KMS-11 (cell line): ENCODE measurements around the gene APBA1.

Experiments used
- H2AFZ ChIP-seq: fragments of 200-600 bp; sonication (generic); 2 replicates; pipeline ENCODE4 v1.6.1; 2016; ENCODE audit warnings: antibody characterized with exemption, mixed run types, low read depth
- H3K27ac ChIP-seq: fragments of 200-600 bp; sonication (generic); 2 replicates; pipeline ENCODE4 v1.6.1; 2016; ENCODE audit warnings: mild to moderate bottlenecking, mixed run types
- H3K27me3 ChIP-seq: fragments of 200-600 bp; sonication (generic); 2 replicates; pipeline ENCODE4 v1.6.1; 2017; ENCODE audit warnings: mild to moderate bottlenecking, low read depth, mixed run types, moderate library complexity; ENCODE audit not compliant: insufficient read depth
- H3K36me3 ChIP-seq: fragments of 200-600 bp; sonication (generic); 2 replicates; pipeline ENCODE4 v1.6.1; 2017; ENCODE audit warnings: mild to moderate bottlenecking, mixed run types; ENCODE audit not compliant: insufficient read depth
- H3K4me1 ChIP-seq: fragments of 200-600 bp; sonication (generic); 2 replicates; pipeline ENCODE4 v1.6.1; 2016; ENCODE audit warnings: mild to moderate bottlenecking, low read depth, mixed run types; ENCODE audit not compliant: poor library complexity, severe bottlenecking
- H3K4me2 ChIP-seq: fragments of 200-600 bp; sonication (generic); 2 replicates; pipeline ENCODE4 v1.7.0; 2016; ENCODE audit warnings: mild to moderate bottlenecking, mixed run types
- H3K4me3 ChIP-seq: fragments of 200-600 bp; sonication (generic); IDR thresholded peaks from 2 replicates; pipeline ENCODE4 v1.6.1; 2017; ENCODE audit warnings: low read depth, low read length, mixed read lengths; ENCODE audit not compliant: insufficient read depth
- H3K79me2 ChIP-seq: fragments of 200-600 bp; sonication (generic); 2 replicates; pipeline ENCODE4 v1.6.1; 2016; ENCODE audit warnings: low read depth, mixed run types; ENCODE audit not compliant: insufficient read depth
- H3K9ac ChIP-seq: fragments of 200-600 bp; sonication (generic); 2 replicates; pipeline ENCODE4 v1.6.1; 2016; ENCODE audit warnings: mild to moderate bottlenecking, mixed run types
- H4K20me1 ChIP-seq: fragments of 200-600 bp; sonication (generic); 2 replicates; pipeline ENCODE4 v1.6.1; 2016; ENCODE audit warnings: mild to moderate bottlenecking, mixed run types; ENCODE audit not compliant: insufficient read depth
- TF ChIP-seq, protein P1 (sequence below): fragments of 200-600 bp; sonication (generic); conservative IDR thresholded peaks from 2 replicates; pipeline ENCODE4 v1.6.1; 2017; ENCODE audit warnings: low read depth, mild to moderate bottlenecking, antibody characterized with exemption, low read length, moderate library complexity, mixed read lengths

The APBA1 gene

DNA sequence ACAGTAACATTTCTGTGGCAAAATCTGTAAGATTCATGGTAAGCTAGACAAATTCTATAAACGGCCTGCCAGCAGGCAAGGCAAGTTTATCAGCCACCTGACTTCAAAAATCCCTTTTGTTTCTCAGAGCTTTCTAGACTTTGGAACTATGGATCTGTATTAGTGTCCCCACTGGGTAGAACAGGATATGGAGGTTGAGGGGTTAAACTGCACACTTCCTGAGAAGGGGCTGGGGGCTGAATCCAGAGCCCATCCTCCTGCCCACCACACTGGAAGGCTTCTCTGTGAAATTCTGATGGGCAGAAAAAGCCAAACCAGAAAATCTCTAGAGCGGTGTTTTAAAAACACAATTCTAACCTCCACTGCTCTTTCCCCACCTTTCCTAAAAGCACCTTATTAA, 218.4 kb downstream of the APBA1 start:
- H3K4me1 ChIP-seq = peaks cover 7% of the 10 kb centered on the region
- no peaks in the 10 kb centered on the region for H3K36me3 ChIP-seq
- no peaks in the 10 kb centered on the region for H3K27me3 ChIP-seq
- no peaks in the 10 kb centered on the region for H4K20me1 ChIP-seq
- H3K4me3 ChIP-seq = no peak overlapping the region
- H3K79me2 ChIP-seq = no peaks in the 10 kb centered on the region
- no peak overlapping the region for H3K4me2 ChIP-seq
- no peak overlapping the region for H3K9ac ChIP-seq
- TF ChIP-seq, protein P1, sequence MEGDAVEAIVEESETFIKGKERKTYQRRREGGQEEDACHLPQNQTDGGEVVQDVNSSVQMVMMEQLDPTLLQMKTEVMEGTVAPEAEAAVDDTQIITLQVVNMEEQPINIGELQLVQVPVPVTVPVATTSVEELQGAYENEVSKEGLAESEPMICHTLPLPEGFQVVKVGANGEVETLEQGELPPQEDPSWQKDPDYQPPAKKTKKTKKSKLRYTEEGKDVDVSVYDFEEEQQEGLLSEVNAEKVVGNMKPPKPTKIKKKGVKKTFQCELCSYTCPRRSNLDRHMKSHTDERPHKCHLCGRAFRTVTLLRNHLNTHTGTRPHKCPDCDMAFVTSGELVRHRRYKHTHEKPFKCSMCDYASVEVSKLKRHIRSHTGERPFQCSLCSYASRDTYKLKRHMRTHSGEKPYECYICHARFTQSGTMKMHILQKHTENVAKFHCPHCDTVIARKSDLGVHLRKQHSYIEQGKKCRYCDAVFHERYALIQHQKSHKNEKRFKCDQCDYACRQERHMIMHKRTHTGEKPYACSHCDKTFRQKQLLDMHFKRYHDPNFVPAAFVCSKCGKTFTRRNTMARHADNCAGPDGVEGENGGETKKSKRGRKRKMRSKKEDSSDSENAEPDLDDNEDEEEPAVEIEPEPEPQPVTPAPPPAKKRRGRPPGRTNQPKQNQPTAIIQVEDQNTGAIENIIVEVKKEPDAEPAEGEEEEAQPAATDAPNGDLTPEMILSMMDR = no peak
- no peak overlapping the region for H3K27ac ChIP-seq
- H2AFZ ChIP-seq = no peak overlapping the region

DNA sequence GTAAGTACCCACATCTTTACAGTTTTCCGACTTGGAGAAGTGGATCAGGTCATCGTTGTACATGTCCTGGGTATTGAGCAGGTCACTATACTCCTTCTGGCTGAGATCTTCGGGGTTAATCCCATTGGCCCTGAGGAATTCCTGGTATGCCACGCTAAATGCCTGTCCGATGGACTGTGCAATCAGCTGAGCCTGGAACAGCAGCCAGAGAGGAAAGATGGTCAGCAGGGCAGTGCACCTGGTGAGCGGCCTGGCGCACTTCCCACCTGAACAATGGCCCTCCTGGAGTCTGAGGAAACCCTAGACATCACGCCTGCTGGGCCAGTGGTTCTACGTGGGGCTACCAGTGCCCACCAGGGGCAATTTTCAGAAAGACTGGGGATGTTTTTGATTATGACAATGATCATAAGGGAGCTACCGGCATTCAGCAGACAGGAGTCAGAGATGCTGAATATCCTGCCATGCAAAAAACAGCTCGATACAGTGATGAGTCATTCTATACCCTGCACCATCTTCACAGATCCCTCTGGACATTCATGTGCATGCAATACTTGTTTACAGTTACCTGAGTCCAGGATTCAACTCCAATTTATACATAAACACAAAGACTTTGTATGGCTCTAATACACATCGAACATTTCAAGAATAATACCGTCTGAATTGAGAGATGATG, 219.9 kb downstream of the APBA1 start:
- no peak overlapping the region for H3K27ac ChIP-seq
- H3K79me2 ChIP-seq = no peaks in the 10 kb centered on the region
- no peak overlapping the region for H2AFZ ChIP-seq
- TF ChIP-seq, protein P1 = no peak
- H3K36me3 ChIP-seq = no peaks in the 10 kb centered on the region
- H3K4me1 ChIP-seq = peaks cover 7% of the 10 kb centered on the region
- no peaks in the 10 kb centered on the region for H3K27me3 ChIP-seq
- H3K9ac ChIP-seq = no peak overlapping the region
- no peak overlapping the region for H3K4me2 ChIP-seq
- no peaks in the 10 kb centered on the region for H4K20me1 ChIP-seq
- no peak overlapping the region for H3K4me3 ChIP-seq

DNA sequence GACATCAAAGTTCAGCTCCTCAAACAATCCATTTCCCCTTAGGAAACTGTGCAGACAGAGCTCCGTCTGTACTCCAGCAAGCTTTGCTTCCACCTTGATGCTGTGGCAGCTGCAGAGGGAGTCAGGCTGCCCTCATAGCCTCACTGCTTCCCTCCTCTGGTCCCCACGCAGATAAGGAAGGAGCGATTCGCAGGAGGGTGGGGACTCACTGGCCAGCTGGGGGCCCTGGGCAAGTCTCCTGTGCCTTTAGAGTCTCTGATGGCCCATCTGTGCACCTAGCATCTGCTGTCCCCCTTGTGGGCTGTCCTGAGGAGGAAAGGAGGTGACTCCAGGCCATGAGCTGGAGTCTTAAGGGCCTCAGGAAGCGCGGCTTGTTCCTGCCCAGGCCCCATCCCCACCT, 225.7 kb downstream of the APBA1 start:
- no peaks in the 10 kb centered on the region for H3K79me2 ChIP-seq

DNA sequence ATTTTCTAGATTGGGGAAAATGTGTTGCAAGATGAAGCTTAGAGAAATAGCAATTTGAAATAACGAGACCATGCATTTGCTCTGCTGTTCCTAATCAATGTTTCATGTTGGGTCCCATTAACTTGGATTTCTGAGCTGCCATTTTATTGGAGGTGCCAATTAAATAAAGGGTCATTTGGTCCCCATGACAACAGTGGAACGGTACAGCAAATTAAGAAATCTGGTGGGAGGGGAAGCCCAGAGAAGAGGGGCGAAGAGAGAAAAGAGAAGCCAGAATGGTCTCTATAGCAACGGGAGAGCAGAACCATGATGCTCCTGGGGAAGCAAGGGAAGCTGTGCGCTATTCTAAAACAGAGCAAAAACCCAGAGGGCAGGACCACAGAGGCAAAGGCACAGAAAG, 226.9 kb downstream of the APBA1 start:
- no peak overlapping the region for H3K9ac ChIP-seq
- no peaks in the 10 kb centered on the region for H3K79me2 ChIP-seq
- no peaks in the 10 kb centered on the region for H3K4me1 ChIP-seq
- no peaks in the 10 kb centered on the region for H3K36me3 ChIP-seq
- H3K27ac ChIP-seq = no peak overlapping the region
- no peak overlapping the region for H2AFZ ChIP-seq
- no peaks in the 10 kb centered on the region for H4K20me1 ChIP-seq
- TF ChIP-seq, protein P1 = no peak
- H3K4me2 ChIP-seq = no peak overlapping the region
- no peaks in the 10 kb centered on the region for H3K27me3 ChIP-seq
- no peak overlapping the region for H3K4me3 ChIP-seq

More for the DNA sequence above, 225.7 kb downstream of the APBA1 start:
- H3K4me1 ChIP-seq = no peaks in the 10 kb centered on the region
- TF ChIP-seq, protein P1 = no peak
- H2AFZ ChIP-seq = no peak overlapping the region
- H3K4me2 ChIP-seq = no peak overlapping the region
- no peak overlapping the region for H3K4me3 ChIP-seq
- H3K36me3 ChIP-seq = no peaks in the 10 kb centered on the region
- H3K27ac ChIP-seq = no peak overlapping the region
- no peaks in the 10 kb centered on the region for H4K20me1 ChIP-seq
- H3K9ac ChIP-seq = no peak overlapping the region
- no peaks in the 10 kb centered on the region for H3K27me3 ChIP-seq
